GM23248 (cell line): Measurements from ENCODE around the gene KCNJ6. TPM values are rescaled to one million over a fixed set of nuclear protein-coding genes. Genes with fewer than 3 reads are reported as not detected.

Source experiments
- DNase-seq: peaks from one replicate; pipeline ENCODE4 v3.0.0-alpha.2; 2015
- H2AFZ ChIP-seq: fragments of 200-600 bp; sonication (generic); 2 replicates; pipeline ENCODE4 v1.6.1; 2016; ENCODE audit warnings: antibody characterized with exemption
- H3F3A ChIP-seq: fragments of 200-600 bp; sonication (generic); 2 replicates; pipeline ENCODE4 v1.6.1; 2016; ENCODE audit warnings: mild to moderate bottlenecking, antibody characterized with exemption, mixed run types; ENCODE audit not compliant: insufficient read depth
- H3K27ac ChIP-seq: fragments of 200-600 bp; sonication (generic); 2 replicates; pipeline ENCODE4 v1.5.1; 2016; ENCODE audit warnings: mild to moderate bottlenecking
- H3K27me3 ChIP-seq: fragments of 200-600 bp; sonication (generic); replicated peaks from 2 replicates; pipeline ENCODE4 v1.6.1; 2016; ENCODE audit warnings: mild to moderate bottlenecking; ENCODE audit not compliant: insufficient read depth
- H3K36me3 ChIP-seq: fragments of 200-600 bp; sonication (generic); 2 replicates; pipeline ENCODE4 v1.6.1; 2016; ENCODE audit warnings: low read depth, mild to moderate bottlenecking
- H3K4me1 ChIP-seq: fragments of 200-600 bp; sonication (generic); 2 replicates; pipeline ENCODE4 v1.6.1; 2016; ENCODE audit warnings: mild to moderate bottlenecking; ENCODE audit not compliant: insufficient read depth
- H3K4me2 ChIP-seq: fragments of 200-600 bp; sonication (generic); one replicate; pipeline ENCODE4 v1.6.1; 2016; ENCODE audit warnings: mild to moderate bottlenecking; ENCODE audit not compliant: unreplicated experiment
- H3K4me3 ChIP-seq: fragments of 200-600 bp; sonication (generic); 2 replicates; pipeline ENCODE4 v1.5.1; 2016; ENCODE audit warnings: mild to moderate bottlenecking
- H3K79me2 ChIP-seq: fragments of 200-600 bp; sonication (generic); 2 replicates; pipeline ENCODE4 v1.6.1; 2016; ENCODE audit warnings: mild to moderate bottlenecking; ENCODE audit not compliant: insufficient read depth
- H3K9ac ChIP-seq: fragments of 200-600 bp; sonication (generic); 2 replicates; pipeline ENCODE4 v1.6.1; 2016; ENCODE audit warnings: mild to moderate bottlenecking
- H3K9me2 ChIP-seq: fragments of 200-600 bp; sonication (generic); 2 replicates; pipeline ENCODE4 v1.6.1; 2016; ENCODE audit warnings: mixed run types, mild to moderate bottlenecking, moderate library complexity; ENCODE audit not compliant: insufficient read depth
- H3K9me3 ChIP-seq: fragments of 200-600 bp; sonication (generic); one replicate; pipeline ENCODE4 v1.6.1; 2017; ENCODE audit warnings: low read depth
- H4K20me1 ChIP-seq: fragments of 200-600 bp; sonication (generic); 2 replicates; pipeline ENCODE4 v1.6.0; 2016; ENCODE audit not compliant: insufficient read depth
- EZH2 ChIP-seq: fragments of 200-600 bp; sonication (generic); IDR thresholded peaks from 2 replicates; pipeline ENCODE4 v1.6.1; 2018; ENCODE audit warnings: antibody characterized with exemption, mild to moderate bottlenecking; ENCODE audit not compliant: insufficient read depth, poor library complexity, severe bottlenecking
- EZH2phosphoT487 ChIP-seq: fragments of 200-600 bp; sonication (generic); IDR thresholded peaks from 2 replicates; pipeline ENCODE4 v1.6.1; 2018; ENCODE audit warnings: antibody characterized with exemption, moderate library complexity, mild to moderate bottlenecking, low read depth; ENCODE audit not compliant: insufficient read depth
- WGBS, 2 experiments: methylation state at CpG; one replicate each; pipeline ENCODE4 v1.1.6; 2015 to 2017; ENCODE audit warnings: low lambda C conversion rate in 2 of 2, low coverage in 1 of 2; ENCODE audit errors: missing lambda C conversion rate in 2 of 2; 5-methylcytosine and 5-hydroxymethylcytosine counted together
- in situ Hi-C: fragments of 300-500 bp; cut with MboI; formaldehyde crosslinking; loops from 2 replicates; pipeline ENCODE4 v1.15.0; 2020
- polyA plus RNA-seq: library from polyadenylated mRNA; unstranded; fragments of >200 nt; fragmentation: Nextera tagmentation; extraction: Ambion mirVana; gene quantifications from 2 replicates; pipeline ENCODE4 v1.2.1, GENCODE V29; 2016
- total RNA-seq: library from RNA; depleted of rRNA; stranded (reverse); fragments of >200 nt; shearing (Covaris generic); gene quantifications from 2 replicates; pipeline ENCODE4 v1.2.3, GENCODE V29; 2014

The KCNJ6 gene
- total and polyA plus RNA-seq, 2 experiments from 2014 or later = 0.11 TPM; not detected in 1

GRCh38 chr21:37595944-37596343, 320.3 kb downstream of the KCNJ6 start:
- Histone ChIP-seq H3K27ac (no peak overlapping the region), H3K4me1 (no peaks in the 10 kb centered on the region), H3K79me2 (no peaks in the 10 kb centered on the region), H4K20me1 (no peaks in the 10 kb centered on the region), H3K4me3 (no peak overlapping the region), H3K36me3 (no peaks in the 10 kb centered on the region), H3K9me2 (no peaks in the 10 kb centered on the region), H3F3A (no peaks in the 10 kb centered on the region), H3K27me3 (peaks cover 18% of the 10 kb centered on the region), H2AFZ (no peak overlapping the region), H3K9ac (no peak overlapping the region), H3K9me3 (no peaks in the 10 kb centered on the region), H3K4me2 (no peak overlapping the region)
- 62 to 64% methylated on average over 8 of the region's 8 CpGs for whole genome bisulfite sequencing, 2 experiments
- no peak for DNase-seq
- in situ Hi-C loops = no loop called here
- no peak for TF ChIP-seq EZH2phosphoT487
- no peak for TF ChIP-seq EZH2

- no peak for TF ChIP-seq EZH2phosphoT487
- no peak for TF ChIP-seq EZH2
- H3K4me3 ChIP-seq = no peak overlapping the region
- no peaks in the 10 kb centered on the region for H3K79me2 ChIP-seq
- in situ Hi-C loops = no loop called here
- H3F3A ChIP-seq = no peaks in the 10 kb centered on the region
- H4K20me1 ChIP-seq = no peaks in the 10 kb centered on the region
- no peak overlapping the region for H3K27ac ChIP-seq
- H3K9me3 ChIP-seq = no peaks in the 10 kb centered on the region
- H3K4me2 ChIP-seq = no peak overlapping the region
- no peak for DNase-seq
- H3K4me1 ChIP-seq = no peaks in the 10 kb centered on the region
- no peaks in the 10 kb centered on the region for H3K9me2 ChIP-seq
- H3K27me3 ChIP-seq = peaks cover 11% of the 10 kb centered on the region
- H3K36me3 ChIP-seq = no peaks in the 10 kb centered on the region
- no peak overlapping the region for H2AFZ ChIP-seq
- H3K9ac ChIP-seq = no peak overlapping the region
- WGBS, 2 experiments = 61 to 62% methylated on average over 14 to 15 of the region's 15 CpGs
These were observed 321.7 kb downstream of the KCNJ6 start for GRCh38 chr21:37594472-37594951.

GRCh38 chr21:37593740-37594471, 322.4 kb downstream of the KCNJ6 start:
- 54 to 55% methylated on average over 18 to 19 of the region's 19 CpGs for WGBS, 2 experiments
- no peaks in the 10 kb centered on the region for H4K20me1 ChIP-seq

DNA sequence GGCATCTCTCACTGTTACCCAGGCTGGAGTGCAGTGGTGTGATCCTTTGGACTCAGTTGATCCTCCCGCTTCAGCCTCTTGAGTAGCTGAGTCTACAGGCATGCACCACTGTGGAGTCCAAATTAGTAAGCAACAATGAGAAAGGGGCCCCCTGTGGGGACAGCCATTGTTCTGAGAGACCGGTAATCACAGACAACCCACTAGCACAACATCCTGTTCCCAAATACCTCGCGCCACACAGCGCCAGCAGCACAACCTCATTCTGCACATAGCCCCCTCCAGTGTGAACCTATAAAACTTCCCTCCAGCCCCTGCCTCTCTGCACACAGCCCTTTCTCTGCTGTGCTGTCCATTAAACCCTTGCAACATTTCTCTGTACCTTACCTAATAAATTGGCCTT, 323.2 kb downstream of the KCNJ6 start:
- H3K4me3 ChIP-seq = no peak overlapping the region
- H3K27ac ChIP-seq = no peak overlapping the region
- H2AFZ ChIP-seq = no peak overlapping the region
- no peaks in the 10 kb centered on the region for H3F3A ChIP-seq
- no peak overlapping the region for H3K4me2 ChIP-seq
- H4K20me1 ChIP-seq = no peaks in the 10 kb centered on the region
- no peak overlapping the region for H3K9ac ChIP-seq
- no peaks in the 10 kb centered on the region for H3K9me3 ChIP-seq
- TF ChIP-seq EZH2phosphoT487 = no peak
- TF ChIP-seq EZH2 = no peak
- H3K9me2 ChIP-seq = no peaks in the 10 kb centered on the region
- no peak for DNase-seq
- H3K79me2 ChIP-seq = no peaks in the 10 kb centered on the region
- in situ Hi-C loops = no loop called here
- no peaks in the 10 kb centered on the region for H3K4me1 ChIP-seq
- H3K27me3 ChIP-seq = peaks cover 5% of the 10 kb centered on the region; the same call in 1 of the 2 replicates
- 90 to 97% methylated on average over 5 of the region's 5 CpGs for WGBS, 2 experiments
- H3K36me3 ChIP-seq = no peaks in the 10 kb centered on the region

More at GRCh38 chr21:37593740-37594471, 322.4 kb downstream of the KCNJ6 start:
- no peak for DNase-seq
- H3K9me3 ChIP-seq = no peaks in the 10 kb centered on the region
- no peaks in the 10 kb centered on the region for H3K79me2 ChIP-seq
- H3K27me3 ChIP-seq = peaks cover 5% of the 10 kb centered on the region; the same call in 1 of the 2 replicates
- in situ Hi-C loops = no loop called here
- no peak overlapping the region for H2AFZ ChIP-seq
- TF ChIP-seq EZH2phosphoT487 (no peak), EZH2 (no peak)
- no peaks in the 10 kb centered on the region for H3F3A ChIP-seq
- H3K4me2 ChIP-seq = no peak overlapping the region
- H3K9me2 ChIP-seq = no peaks in the 10 kb centered on the region
- H3K36me3 ChIP-seq = no peaks in the 10 kb centered on the region
- no peak overlapping the region for H3K4me3 ChIP-seq
- H3K9ac ChIP-seq = no peak overlapping the region
- H3K4me1 ChIP-seq = no peaks in the 10 kb centered on the region
- H3K27ac ChIP-seq = no peak overlapping the region
